Astrocyte (in vitro differentiated cells and primary cell): Measurements from ENCODE around the gene COPS4.
"Not testable (repeated sequence)": the region's sequence is repeated elsewhere in the genome, so short reads cannot be mapped to it uniquely, and the experiment has no call there.

Experiments
- EZH2 ChIP-seq: IDR thresholded peaks from 2 replicates; pipeline ENCODE4 v1.6.1; 2012; ENCODE audit warnings: mild to moderate bottlenecking, low read length, inconsistent platforms; ENCODE audit not compliant: insufficient read depth
- TF ChIP-seq, protein P1 (sequence below): IDR thresholded peaks from 2 replicates; pipeline ENCODE4 v1.5.1; 2011; ENCODE audit warnings: low read depth, mild to moderate bottlenecking, inconsistent platforms, low read length, moderate library complexity; ENCODE audit not compliant: insufficient read depth

- TF ChIP-seq, protein P1, sequence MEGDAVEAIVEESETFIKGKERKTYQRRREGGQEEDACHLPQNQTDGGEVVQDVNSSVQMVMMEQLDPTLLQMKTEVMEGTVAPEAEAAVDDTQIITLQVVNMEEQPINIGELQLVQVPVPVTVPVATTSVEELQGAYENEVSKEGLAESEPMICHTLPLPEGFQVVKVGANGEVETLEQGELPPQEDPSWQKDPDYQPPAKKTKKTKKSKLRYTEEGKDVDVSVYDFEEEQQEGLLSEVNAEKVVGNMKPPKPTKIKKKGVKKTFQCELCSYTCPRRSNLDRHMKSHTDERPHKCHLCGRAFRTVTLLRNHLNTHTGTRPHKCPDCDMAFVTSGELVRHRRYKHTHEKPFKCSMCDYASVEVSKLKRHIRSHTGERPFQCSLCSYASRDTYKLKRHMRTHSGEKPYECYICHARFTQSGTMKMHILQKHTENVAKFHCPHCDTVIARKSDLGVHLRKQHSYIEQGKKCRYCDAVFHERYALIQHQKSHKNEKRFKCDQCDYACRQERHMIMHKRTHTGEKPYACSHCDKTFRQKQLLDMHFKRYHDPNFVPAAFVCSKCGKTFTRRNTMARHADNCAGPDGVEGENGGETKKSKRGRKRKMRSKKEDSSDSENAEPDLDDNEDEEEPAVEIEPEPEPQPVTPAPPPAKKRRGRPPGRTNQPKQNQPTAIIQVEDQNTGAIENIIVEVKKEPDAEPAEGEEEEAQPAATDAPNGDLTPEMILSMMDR: not testable (repeated sequence)
- not testable (repeated sequence) for TF ChIP-seq EZH2
These were observed 47.5 kb upstream of the COPS4 start for GRCh38 chr4:82987519-82987918.
